Fibroblast of peridontal ligament (primary cell): ENCODE results near the gene WDR83.
"Not testable (repeated sequence)": the region's sequence is repeated elsewhere in the genome, so short reads cannot be mapped to it uniquely, and the experiment has no call there.

Experiments
- DNase-seq: peaks from one replicate; pipeline ENCODE4 v3.0.0-alpha.2; 2010; ENCODE audit errors: extremely low read depth

The WDR83 gene, protein sequence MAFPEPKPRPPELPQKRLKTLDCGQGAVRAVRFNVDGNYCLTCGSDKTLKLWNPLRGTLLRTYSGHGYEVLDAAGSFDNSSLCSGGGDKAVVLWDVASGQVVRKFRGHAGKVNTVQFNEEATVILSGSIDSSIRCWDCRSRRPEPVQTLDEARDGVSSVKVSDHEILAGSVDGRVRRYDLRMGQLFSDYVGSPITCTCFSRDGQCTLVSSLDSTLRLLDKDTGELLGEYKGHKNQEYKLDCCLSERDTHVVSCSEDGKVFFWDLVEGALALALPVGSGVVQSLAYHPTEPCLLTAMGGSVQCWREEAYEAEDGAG

GRCh38 chr19:12666265-12667048, at the start of gene WDR83, which contains the start of gene MAN2B1:
TSS of gene WDR83 (plus strand) at chr19:12666807. CDS start at chr19:12669791, 2,984 bp downstream.
TSS of gene MAN2B1 (minus strand) at chr19:12666742. CDS start at chr19:12666701, 41 bp downstream.
- peak; percentile 33 for DNase-seq

GRCh38 chr19:12617646-12618045, 49.0 kb upstream of the WDR83 start:
- DNase-seq, result no peak

DNA sequence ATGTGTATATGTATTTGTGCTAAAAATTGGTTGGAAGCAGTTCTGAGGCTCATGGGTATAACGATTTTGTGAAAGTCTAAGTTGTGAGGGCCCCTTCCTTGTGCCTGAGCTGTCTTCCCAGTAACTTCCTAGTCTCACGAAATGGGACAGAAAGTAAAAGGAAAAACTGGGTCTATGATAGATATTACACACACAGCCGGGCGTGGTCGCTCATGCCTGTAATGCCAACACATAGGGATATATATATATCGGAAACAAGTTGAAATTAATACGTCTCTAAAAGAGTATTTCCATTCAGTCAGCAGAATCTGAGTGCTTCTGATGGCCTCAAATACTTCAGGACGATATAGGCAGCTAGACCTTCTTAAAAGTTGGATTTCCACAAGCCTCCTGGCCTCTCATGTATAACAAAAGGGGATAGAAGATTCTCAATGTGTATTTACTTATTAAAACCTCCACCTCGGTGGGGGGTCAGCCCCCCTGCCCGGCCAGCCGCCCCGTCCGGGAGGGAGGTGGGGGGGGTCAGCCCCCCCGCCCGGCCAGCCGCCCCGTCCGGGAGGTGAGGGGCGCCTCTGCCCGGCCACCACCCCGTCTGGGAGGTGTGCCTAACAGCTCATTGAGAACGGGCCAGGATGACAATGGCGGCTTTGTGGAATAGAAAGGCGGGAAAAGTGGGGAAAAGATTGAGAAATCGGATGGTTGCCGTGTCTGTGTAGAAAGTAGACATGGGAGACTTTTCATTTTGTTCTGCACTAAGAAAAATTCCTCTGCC, 45.2 kb upstream of the WDR83 start:
- not testable (repeated sequence) for DNase-seq

GRCh38 chr19:12623361-12624031, 43.1 kb upstream of the WDR83 start:
- DNase-seq, result no peak

GRCh38 chr19:12626958-12627357, 39.6 kb upstream of the WDR83 start:
- no peak for DNase-seq

GRCh38 chr19:12628040-12629022, 38.3 kb upstream of the WDR83 start:
- DNase-seq, result no peak

- DNase-seq, result no peak
Observed at GRCh38 chr19:12629215-12629614, 37.4 kb upstream of the WDR83 start.

DNA sequence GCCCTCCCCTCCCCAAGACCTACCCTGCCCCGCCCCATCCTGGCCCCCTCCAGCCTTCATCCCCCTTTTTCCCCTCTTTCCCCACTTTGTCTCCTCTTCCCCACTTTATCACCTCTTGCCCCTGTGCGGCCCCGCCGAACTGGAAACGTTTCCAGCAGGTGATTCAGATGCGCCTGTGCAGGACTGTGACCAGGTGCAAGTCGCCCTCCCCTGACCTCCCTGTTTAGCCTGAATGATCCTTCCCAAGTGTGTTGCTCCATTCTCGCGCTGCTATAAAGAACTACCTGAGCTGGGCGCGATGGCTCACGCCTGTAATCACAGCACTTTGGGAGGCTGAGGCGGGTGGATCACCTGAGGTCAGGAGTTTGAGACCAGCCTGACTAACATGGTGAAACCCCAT, 30.0 kb upstream of the WDR83 start:
- DNase-seq, result no peak

GRCh38 chr19:12638611-12639182, 27.9 kb upstream of the WDR83 start:
- DNase-seq, result no peak

DNA sequence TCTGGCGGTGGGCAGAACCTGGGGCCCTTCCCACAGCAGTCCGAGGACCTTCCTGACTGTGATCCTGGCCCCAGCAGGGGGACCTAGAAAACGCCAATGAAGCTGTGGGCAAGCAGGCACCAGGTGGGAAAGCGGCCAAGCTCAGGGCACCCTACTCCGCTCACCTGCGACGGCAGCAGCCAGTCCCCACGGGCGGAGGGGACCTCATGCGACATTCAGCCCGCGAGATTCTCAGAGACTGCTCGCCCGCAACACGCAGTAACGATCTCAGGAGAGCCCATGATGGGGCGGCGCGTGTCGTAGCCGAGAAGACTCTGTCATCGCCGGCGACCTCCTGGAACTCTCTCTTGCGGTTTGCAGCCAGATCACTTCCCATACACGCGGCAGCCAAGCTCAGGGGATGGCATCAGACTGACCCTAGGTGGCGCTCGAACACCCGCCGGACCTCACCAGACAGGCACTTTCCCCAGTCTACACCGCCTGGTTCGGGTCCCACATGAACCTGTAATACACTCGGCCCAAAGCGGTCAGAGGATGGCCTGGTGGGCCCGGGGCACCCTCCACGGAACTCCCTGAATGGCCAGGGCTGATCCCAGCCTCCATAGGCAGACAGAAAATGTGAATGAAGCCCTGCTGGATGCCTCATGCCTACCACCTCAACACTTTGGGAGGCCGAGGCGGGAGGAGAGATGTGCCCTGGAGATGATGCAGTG, 26.6 kb upstream of the WDR83 start:
- DNase-seq, result peak; percentile 66

GRCh38 chr19:12641456-12641855, 25.2 kb upstream of the WDR83 start:
- no peak for DNase-seq

- DNase-seq, result no peak
Observed at GRCh38 chr19:12642506-12642905, 24.1 kb upstream of the WDR83 start.

DNA sequence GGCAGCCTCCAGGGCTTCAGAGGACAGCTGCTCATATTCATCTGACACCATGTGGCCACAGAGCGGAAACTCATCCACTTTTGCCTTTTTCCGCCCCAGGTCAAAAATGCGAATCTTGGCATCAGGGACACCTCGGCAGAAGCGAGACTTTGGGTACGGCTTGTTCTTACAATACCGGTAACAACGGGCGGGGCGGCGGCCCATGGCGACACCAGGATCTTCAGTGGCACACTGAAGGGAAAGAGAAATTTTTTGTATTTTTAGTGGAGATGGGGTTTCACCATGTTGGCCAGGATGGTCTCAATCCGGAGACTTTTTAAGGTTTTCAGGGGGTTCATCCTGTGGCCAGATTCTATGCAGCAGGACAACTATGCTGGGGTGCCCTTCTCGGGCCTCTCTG, 22.9 kb upstream of the WDR83 start:
- not testable (repeated sequence) for DNase-seq

- no peak for DNase-seq
Observed at GRCh38 chr19:12646551-12646950, 20.1 kb upstream of the WDR83 start.

DNA sequence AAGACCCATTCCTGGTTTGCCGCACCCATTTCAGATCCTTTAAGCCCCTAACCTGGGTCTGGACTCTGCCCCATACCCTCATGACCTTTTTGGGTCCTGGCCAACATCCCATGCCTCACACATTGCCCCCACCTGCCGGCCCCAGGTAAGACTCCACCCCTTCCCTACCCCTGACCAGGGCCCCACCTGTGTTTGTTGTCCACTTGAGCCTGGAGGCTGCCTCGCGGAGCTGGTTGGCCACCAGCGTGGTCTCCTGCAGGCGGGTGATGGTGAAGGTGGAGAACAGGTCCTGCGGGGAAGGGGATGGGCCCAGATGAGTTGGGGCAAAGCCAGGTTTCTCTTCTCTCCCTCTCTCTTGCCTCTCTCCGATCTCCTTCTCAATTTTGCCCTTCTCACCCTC, 19.6 kb upstream of the WDR83 start:
- DNase-seq, result no peak

- no peak for DNase-seq
Observed at GRCh38 chr19:12647490-12648071, 19.0 kb upstream of the WDR83 start.

- DNase-seq, result no peak
Observed at GRCh38 chr19:12648088-12648487, 18.5 kb upstream of the WDR83 start.

DNA sequence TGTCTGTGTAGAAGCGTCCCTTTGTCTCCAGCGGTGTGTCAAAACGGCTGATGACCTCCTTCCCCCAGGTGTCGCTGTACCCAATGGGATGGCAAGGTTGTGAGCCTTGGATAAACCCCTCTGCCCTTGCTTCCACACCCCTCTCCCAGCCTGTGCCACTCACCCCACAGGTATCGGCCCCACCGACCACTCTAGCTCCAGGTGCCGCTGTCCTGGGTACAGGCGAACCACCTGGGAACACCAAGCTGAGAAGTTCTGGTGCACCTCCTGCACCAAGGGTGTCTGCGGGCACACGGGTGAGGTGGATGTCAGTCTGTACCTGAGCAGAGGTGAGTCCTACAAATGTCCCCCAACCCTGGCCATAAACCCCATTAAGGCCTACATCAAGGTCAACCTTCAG, 16.7 kb upstream of the WDR83 start:
- DNase-seq, result no peak

GRCh38 chr19:12652219-12652618, 14.4 kb upstream of the WDR83 start:
- DNase-seq, result no peak
